HG03571 (cell line): ENCODE results near the gene ACSM4.
"Not testable (repeated sequence)": the region's sequence is repeated elsewhere in the genome, so short reads cannot be mapped to it uniquely, and the experiment has no call there.

Experiments
- ATAC-seq: cut with Tn5 transposase; IDR thresholded peaks from one replicate; pipeline ENCODE4 v1.9.1; 2021; ENCODE audit not compliant: unreplicated experiment

ACSM4 gene

DNA sequence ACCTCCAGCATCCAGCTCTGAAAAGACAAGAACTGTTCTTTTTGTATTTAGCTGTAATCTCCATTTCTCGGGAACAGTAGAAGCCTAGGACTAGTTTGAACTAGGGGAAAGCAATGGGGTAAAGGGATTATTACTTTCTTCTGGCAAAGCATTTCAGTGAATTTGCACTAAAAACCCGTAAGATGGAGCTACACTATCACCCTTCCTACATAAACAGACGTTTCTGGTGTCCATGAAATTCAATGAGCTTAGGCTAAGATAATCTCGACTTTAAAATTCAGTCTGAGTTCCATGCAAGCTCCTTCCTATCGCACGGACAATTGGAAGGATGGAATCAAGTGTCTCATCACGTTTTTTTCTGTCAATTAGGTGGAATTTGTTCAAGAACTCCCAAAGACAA lies 24.0 kb downstream of the ACSM4 start:
- no peak for ATAC-seq

DNA sequence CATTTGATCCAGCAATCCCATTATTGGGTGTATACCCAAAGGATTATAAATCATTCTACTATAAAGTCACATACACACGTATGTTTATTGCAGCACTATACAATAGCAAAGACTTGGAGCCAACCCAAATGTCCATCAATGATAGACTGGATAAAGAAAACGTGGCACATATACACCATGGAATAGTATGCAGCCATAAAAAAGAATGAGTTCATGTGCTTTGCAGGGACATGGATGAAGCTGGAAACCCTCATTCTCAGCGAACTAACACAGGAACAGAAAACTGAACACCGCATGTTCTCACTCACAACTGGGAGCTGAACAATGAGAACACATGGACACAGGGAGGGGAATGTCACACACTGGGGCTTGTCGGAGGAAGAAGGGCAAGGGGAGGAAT lies 33.9 kb downstream of the ACSM4 start:
- ATAC-seq, result not testable (repeated sequence)

DNA sequence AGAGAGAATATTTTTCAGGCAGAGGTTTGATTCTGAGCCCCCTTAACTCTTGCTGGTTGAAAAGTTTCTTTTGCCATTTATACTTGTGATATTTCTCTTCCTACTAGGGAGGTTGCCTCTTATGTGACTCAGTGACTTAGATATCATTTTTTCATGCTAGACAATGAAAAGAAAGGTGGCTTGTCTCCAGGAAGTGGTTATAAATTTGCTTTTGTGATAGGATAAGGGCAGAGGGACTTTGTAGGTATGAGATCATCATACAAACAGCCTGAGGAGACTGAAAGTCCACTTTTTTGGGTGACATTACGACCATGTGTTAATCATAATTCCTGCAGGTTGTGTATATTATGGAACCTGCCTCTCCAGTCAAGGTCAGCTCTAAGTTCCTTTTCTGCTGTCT lies 35.8 kb downstream of the ACSM4 start:
- ATAC-seq, result no peak

DNA sequence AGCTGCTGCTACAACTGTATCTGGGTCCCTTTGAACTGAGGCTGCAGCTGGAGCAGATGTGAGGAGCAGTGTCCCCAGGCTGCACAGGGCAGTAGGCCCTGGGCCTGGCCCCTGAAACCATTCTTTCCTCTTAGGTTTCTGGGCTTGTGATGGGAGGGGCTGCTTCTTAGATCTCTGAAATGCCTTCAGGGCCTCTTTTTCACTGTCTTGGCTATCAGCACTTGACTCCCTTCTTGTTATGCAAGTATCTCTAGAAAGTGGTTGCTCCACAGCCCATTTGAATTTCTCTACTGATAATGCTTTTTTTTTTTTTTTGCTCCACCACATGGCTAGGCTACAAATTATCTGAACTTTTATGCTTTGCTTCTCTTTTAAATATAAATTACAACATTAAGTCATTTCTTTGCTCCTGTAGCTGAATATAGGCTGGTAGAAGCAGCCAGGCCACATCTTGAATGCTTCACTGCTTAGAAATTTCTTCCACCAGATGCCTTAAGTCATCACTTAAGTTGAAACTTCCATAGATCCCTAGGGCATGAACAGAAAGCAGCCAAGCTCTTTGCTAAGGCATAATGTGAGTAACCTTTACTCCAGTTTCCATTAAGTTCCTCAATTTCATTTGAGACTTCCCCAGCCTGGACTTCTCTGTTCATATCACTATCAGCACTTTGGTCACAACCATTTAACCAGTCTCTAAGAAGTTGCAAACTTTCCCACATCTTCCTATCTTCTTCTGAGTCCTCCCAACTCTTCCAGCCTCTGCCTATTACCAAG lies 41.1 kb downstream of the ACSM4 start:
- ATAC-seq, result no peak

DNA sequence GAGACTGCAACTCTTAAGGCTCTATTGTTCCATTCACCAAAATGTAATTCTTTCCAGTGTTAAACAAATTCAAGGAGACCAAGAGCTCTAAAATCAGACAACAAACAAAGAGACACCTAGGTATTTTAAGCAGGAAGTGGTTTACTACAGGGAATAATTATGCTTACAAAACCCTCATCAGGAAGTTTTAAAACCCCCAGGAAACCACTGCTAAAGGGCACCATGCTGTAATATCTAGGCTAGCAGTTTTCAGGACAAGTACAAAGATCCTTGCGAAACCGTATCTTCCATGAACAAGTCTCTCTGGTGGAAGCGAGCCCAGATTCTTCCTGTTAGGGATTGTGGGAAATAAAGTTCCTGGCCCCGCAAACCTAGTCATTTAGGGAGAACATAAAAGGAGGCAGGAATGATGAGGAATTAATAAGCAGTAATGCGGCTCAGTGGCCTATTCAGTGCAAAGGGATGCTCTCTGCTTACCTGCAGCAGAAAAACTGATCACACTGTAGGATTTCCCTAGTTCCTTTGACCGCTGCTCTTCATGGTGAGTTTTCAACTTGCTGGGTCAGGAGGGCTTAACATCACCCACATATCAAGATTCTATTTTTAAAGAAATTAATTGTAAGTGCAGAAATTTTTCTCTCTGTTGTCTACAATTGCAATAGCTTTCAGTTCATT lies 42.8 kb downstream of the ACSM4 start:
- ATAC-seq, result no peak

- ATAC-seq, result no peak
Measured at GRCh38 chr12:7349418-7349817, 45.5 kb downstream of the ACSM4 start.

DNA sequence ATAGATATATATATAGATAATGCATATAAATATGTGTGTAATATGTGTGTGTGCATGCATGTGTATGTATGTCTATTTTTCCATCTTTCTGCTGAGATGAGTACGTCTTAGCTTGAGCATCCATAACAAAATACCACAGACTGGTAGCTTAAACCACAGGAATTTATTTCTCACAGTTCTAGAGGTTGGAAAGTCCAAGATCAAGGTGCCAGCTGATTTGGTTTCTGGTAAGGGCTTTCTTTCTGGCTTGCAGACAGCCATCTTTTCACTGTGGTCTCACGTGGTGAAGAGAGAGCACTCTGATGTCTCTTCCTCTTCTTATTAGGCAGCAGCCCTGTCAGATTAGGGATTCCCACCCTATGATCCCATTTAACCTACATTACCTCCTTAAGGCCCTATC lies 47.3 kb downstream of the ACSM4 start:
- ATAC-seq, result no peak

DNA sequence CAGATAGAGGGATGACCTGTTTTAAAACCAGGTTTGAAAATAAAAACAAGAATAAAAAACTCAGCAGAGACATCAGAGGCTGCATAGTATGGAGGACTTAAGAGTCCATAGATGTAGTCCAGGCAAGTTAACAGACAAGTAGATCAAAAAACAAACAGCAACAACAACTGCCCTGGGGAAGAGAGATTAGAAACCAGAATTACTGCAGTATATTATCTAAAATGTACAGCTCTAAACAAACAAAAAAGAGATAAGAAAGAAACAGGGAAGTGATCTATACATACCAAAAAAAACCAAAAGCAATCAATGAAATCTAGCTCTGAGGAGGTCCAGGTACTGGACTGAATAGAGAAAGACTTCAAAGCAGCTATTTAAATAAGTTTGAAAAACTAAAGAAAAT lies 48.8 kb downstream of the ACSM4 start:
- ATAC-seq, result no peak

DNA sequence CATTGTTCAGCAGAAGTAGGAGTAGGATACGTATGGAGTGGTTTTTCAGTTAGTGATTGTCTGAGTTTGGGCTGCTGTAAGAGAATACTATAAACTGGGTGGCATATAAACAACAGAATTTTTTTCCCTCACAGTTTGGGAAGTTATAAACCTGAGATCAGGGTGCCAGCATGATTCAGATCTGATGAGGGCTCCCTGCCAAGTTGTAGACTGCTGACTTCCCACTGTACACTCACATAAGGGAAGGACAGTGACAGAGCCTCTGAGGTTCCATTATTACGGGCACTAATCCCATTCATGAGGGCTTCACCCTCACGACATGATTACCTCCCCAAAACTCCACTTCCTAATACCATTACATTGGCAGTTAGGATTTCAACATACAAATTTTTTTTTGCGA lies 50.7 kb downstream of the ACSM4 start:
- no peak for ATAC-seq

- ATAC-seq, result no peak
Measured at GRCh38 chr12:7361265-7361664, 57.4 kb downstream of the ACSM4 start.

DNA sequence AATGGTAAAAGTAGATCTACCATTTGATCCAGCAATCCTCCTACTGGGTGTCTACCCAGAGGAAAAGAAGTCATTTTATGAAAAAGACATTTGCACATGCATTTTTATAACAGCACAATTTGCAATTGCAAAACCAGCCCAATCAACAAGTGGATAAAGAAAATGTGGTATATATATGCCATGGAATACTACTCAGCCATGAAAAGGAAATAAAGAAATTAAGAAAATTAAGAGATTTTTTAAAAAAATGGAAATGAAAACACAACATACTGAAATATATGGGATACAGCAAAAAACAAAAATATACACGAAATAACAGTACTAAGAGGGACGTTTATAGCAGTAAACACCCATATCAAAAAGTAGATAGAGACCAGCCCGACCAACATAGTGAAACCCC lies 58.9 kb downstream of the ACSM4 start:
- no peak for ATAC-seq

DNA sequence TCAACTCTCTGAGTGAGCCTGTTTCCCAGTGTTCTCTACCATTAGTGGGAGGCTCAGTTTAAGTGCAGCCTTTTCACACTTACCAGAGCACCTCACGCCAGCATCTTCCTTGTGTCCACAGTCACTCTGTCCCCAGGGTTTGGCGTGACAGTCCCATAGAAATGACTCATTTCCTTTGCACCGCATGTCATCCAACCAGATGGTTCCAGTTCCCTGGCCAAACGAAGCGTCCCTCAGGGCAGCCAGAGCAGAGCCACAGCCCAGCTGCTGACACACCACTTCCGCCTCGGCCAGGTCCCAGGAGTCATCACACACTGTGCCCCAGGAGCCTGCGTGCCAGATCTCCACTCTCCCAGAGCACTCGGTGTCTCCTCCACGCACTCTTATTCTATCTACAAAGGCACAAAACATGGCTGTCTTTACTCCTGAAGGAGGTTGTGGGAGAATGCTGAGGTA lies 65.4 kb downstream of the ACSM4 start:
- ATAC-seq, result no peak

GRCh38 chr12:7373226-7373625 lies 69.4 kb downstream of the ACSM4 start:
- ATAC-seq, result no peak

DNA sequence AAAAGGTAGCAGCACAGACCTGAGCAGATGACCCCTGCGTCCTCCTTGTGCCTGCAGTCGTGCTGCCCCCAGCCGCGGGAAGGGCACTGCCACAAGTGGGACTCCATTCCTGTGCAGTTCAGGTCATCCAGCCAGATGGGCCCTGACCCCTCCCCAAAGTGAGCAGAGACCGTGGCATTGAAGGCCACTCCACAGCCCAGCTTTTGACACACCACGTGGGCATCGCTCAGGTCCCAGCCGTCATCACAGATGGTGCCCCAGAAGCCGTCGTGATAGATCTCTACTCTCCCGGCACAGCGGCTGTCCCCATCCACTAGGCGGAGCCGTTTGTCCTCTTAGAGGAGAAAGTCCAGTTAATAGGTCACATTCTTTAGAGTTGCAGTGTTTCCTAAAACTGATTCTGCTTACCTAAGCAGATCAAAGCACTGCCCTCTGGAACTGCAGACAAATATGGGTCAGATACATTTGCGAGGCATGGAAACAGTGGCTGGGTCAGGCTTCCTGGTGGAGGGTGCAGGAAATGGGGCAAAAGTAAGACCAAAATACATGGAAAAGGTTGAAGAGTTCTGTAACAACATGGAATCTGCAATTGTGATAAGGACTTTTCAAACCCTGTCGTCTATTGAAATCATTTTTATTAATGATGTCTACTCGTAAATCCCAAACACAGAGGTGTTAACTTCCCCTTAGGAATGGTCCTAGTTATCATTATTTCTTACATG lies 70.7 kb downstream of the ACSM4 start:
- no peak for ATAC-seq

GRCh38 chr12:7375145-7375543 lies 71.3 kb downstream of the ACSM4 start:
- ATAC-seq, result no peak

GRCh38 chr12:7376196-7376595 lies 72.3 kb downstream of the ACSM4 start:
- ATAC-seq, result no peak
